Memory B cell (primary cell): ENCODE measurements around the gene AMIGO2.
"Not testable (repeated sequence)": the region's sequence is repeated elsewhere in the genome, so short reads cannot be mapped to it uniquely, and the experiment has no call there.

Source experiments
- ATAC-seq: fragments of 150-1000 bp; cut with Tn5 transposase; 2 replicates; pipeline ENCODE4 v1.10.0; 2021; ENCODE audit warnings: low read depth, mild to moderate bottlenecking, moderate library complexity
- DNase-seq, 2 donors: peaks; one replicate each; pipeline ENCODE4 v3.0.0; 2022; ENCODE audit warnings: low spot score in 2 of 2
- H3K27ac Mint-ChIP-seq: one replicate; pipeline ENCODE4 v1.8.0; 2022; ENCODE audit warnings: mild to moderate bottlenecking, moderate library complexity, mixed read lengths
- H3K27me3 Mint-ChIP-seq: one replicate; pipeline ENCODE4 v1.8.0; 2022; ENCODE audit warnings: mixed read lengths
- H3K36me3 Mint-ChIP-seq: one replicate; pipeline ENCODE4 v1.8.0; 2022; ENCODE audit warnings: mild to moderate bottlenecking, mixed read lengths
- H3K4me1 Mint-ChIP-seq: one replicate; pipeline ENCODE4 v1.8.0; 2022; ENCODE audit warnings: mixed read lengths
- H3K4me3 Mint-ChIP-seq: one replicate; pipeline ENCODE4 v1.8.0; 2022; ENCODE audit warnings: mild to moderate bottlenecking, moderate library complexity, mixed read lengths
- H3K9me3 Mint-ChIP-seq: one replicate; pipeline ENCODE4 v1.8.0; 2022; ENCODE audit warnings: mixed read lengths

The AMIGO2 gene

GRCh38 chr12:47079468-47079980, at the start of gene AMIGO2, which contains the start of gene PCED1B:
Gene AMIGO2, minus strand, starts transcription at chr12:47079959. Its CDS starts 957 bp downstream, at chr12:47079002.
Gene PCED1B, plus strand, starts transcription at chr12:47079621. Its CDS starts 155,443 bp downstream, at chr12:47235064.
- peak; percentile 32 to 34 for DNase-seq
- peak within 1 kb of the TSS; percentile 84 for H3K27ac Mint-ChIP-seq
- H3K4me3 Mint-ChIP-seq: peak within 1 kb of the TSS; percentile 92
- peaks cover 36% of the 10 kb centered on the region for H3K4me1 Mint-ChIP-seq
- peak; percentile 56 for ATAC-seq
- no peaks in the 10 kb centered on the region for H3K9me3 Mint-ChIP-seq
- no peaks in the 10 kb centered on the region for H3K27me3 Mint-ChIP-seq
- H3K36me3 Mint-ChIP-seq: peaks cover 1% of the 10 kb centered on the region

DNA sequence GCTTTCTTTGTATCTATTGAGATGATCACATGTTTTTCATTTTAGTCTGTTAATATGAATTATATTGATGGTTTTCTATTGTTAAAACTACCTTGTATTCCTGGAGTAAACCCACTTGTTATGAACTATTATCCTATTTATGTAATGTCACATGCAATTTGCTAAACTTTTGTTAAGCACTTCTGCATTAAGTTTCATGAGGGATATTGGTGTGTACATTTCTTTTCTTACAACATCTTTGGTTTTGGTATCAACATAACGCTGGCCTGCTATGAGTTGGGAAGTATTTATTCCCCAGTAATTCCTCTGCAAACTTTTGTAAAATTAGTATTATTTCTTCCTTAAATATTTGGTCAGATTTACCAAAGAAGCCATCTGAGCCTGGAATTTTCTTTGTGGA, 46.5 kb upstream of the AMIGO2 start:
- H3K27ac Mint-ChIP-seq: no peak overlapping the region
- H3K36me3 Mint-ChIP-seq: peaks cover 18% of the 10 kb centered on the region
- H3K4me3 Mint-ChIP-seq: no peak overlapping the region
- no peak for DNase-seq
- no peak for ATAC-seq
- peaks cover 15% of the 10 kb centered on the region for H3K4me1 Mint-ChIP-seq
- H3K9me3 Mint-ChIP-seq: no peaks in the 10 kb centered on the region
- no peaks in the 10 kb centered on the region for H3K27me3 Mint-ChIP-seq

- ATAC-seq (no peak), DNase-seq (no peak)
- no peaks in the 10 kb centered on the region for H3K27me3 Mint-ChIP-seq
- peaks cover 20% of the 10 kb centered on the region for H3K36me3 Mint-ChIP-seq
- H3K27ac Mint-ChIP-seq: peak overlapping the region; percentile 79
- H3K4me1 Mint-ChIP-seq: peaks cover 12% of the 10 kb centered on the region
- no peaks in the 10 kb centered on the region for H3K9me3 Mint-ChIP-seq
- H3K4me3 Mint-ChIP-seq: no peak overlapping the region
These were observed 44.7 kb upstream of the AMIGO2 start for GRCh38 chr12:47124451-47124850.

DNA sequence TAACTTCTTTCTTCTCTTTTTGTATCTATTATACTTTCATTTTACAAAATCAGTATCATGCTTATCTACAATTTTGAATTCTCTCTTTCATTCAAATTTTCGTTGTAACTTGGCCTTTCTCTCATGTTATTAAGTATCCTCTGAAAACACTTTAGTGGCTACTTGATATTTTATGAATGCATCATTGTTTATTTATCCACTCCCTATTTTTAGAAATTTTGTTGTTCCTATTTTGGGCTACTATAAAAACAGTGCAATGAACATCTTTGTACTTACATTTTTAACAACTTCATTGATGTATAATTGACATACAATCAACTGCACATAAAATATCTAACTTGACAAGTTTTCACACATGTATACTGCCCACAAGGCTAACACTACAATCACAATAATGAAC, 44.0 kb upstream of the AMIGO2 start:
- Mint-ChIP-seq H3K4me1 (peaks cover 9% of the 10 kb centered on the region), H3K27ac (peak overlapping the region; percentile 79), H3K9me3 (no peaks in the 10 kb centered on the region), H3K27me3 (no peaks in the 10 kb centered on the region), H3K4me3 (no peak overlapping the region), H3K36me3 (peaks cover 20% of the 10 kb centered on the region)
- ATAC-seq (no peak), DNase-seq (no peak)

GRCh38 chr12:47122602-47123001, 42.8 kb upstream of the AMIGO2 start:
- H3K36me3 Mint-ChIP-seq: peaks cover 22% of the 10 kb centered on the region
- H3K4me3 Mint-ChIP-seq: no peak overlapping the region
- H3K27ac Mint-ChIP-seq: peak overlapping the region; percentile 41
- DNase-seq (no peak), ATAC-seq (no peak)
- H3K4me1 Mint-ChIP-seq: peaks cover 7% of the 10 kb centered on the region
- no peaks in the 10 kb centered on the region for H3K27me3 Mint-ChIP-seq
- no peaks in the 10 kb centered on the region for H3K9me3 Mint-ChIP-seq

DNA sequence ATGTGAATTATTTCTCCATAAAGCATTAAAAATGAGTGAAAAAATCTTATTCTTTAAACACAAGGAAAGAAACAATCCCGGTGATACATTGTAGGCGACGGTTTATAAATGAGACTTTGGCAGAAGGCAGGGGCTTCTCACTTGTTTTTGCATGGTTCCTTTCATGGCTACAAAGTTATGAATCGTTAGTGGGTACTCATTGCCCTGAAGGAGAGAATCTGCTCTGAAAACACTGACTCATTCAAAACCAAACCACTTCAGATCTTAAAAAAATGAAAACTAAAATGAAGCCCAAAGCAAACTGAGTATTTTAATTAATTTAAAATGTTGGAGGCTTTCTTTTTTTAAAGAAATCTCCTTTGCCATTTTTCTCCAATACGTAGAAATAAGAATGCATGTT, 41.4 kb upstream of the AMIGO2 start:
- Mint-ChIP-seq H3K4me1 (peaks cover 7% of the 10 kb centered on the region), H3K4me3 (no peak overlapping the region), H3K36me3 (peaks cover 20% of the 10 kb centered on the region), H3K27me3 (no peaks in the 10 kb centered on the region), H3K27ac (no peak overlapping the region), H3K9me3 (no peaks in the 10 kb centered on the region)
- DNase-seq (no peak), ATAC-seq (no peak)

DNA sequence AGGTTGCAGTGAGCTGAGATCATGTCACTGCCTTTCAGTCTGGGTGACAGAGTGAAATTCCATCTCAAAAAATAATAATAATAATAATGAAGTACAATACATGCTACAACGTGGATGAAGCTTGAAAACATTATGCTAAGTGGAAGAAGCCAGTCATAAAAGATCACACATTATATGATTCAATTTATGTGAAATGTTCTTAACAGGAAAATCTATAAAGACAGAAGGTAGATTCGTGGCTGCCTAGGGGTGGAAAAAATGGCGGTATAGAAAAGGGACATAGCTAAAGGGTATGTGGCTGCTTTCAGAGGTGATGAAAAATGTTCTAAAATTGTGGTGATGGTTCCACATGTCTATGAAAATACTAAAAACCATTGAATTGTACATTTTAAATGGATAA, 41.0 kb upstream of the AMIGO2 start:
- peaks cover 20% of the 10 kb centered on the region for H3K36me3 Mint-ChIP-seq
- ATAC-seq (no peak), DNase-seq (no peak)
- H3K9me3 Mint-ChIP-seq: no peaks in the 10 kb centered on the region
- no peak overlapping the region for H3K27ac Mint-ChIP-seq
- peaks cover 7% of the 10 kb centered on the region for H3K4me1 Mint-ChIP-seq
- no peak overlapping the region for H3K4me3 Mint-ChIP-seq
- no peaks in the 10 kb centered on the region for H3K27me3 Mint-ChIP-seq

GRCh38 chr12:47117305-47117704, 37.5 kb upstream of the AMIGO2 start:
- not testable (repeated sequence) for H3K4me3 Mint-ChIP-seq, ATAC-seq, H3K27ac Mint-ChIP-seq, H3K27me3 Mint-ChIP-seq, DNase-seq, H3K4me1 Mint-ChIP-seq, H3K9me3 Mint-ChIP-seq
- H3K36me3 Mint-ChIP-seq: peaks cover 18% of the 10 kb centered on the region

GRCh38 chr12:47114481-47114892, 34.7 kb upstream of the AMIGO2 start:
- Mint-ChIP-seq H3K4me1 (peaks cover 2% of the 10 kb centered on the region), H3K9me3 (no peaks in the 10 kb centered on the region), H3K27ac (no peak overlapping the region), H3K36me3 (peaks cover 23% of the 10 kb centered on the region), H3K27me3 (no peaks in the 10 kb centered on the region), H3K4me3 (no peak overlapping the region)
- ATAC-seq (no peak), DNase-seq (no peak)

DNA sequence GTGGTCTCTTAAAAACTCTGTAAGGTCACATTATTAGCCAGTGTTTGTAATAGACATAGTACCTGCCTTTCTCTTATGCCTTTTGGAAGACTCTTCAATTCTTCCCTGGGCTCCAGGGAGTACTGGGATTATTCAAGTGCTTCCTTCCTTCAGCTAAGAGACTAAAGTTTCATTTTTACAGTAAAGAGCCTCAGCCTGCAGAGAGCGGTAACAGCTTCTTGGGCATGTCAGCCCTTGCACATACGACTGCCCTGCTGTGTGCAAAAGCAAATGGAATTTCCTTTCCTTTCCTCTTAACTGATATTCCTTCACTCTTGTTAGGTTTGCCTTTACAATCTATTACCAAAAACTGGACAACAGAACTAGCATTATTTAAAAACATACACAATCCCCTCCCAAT, 32.9 kb upstream of the AMIGO2 start:
- no peak for DNase-seq
- H3K9me3 Mint-ChIP-seq: no peaks in the 10 kb centered on the region
- H3K4me1 Mint-ChIP-seq: peaks cover 2% of the 10 kb centered on the region
- no peak for ATAC-seq
- no peak overlapping the region for H3K4me3 Mint-ChIP-seq
- H3K36me3 Mint-ChIP-seq: peaks cover 23% of the 10 kb centered on the region
- no peak overlapping the region for H3K27ac Mint-ChIP-seq
- H3K27me3 Mint-ChIP-seq: no peaks in the 10 kb centered on the region

DNA sequence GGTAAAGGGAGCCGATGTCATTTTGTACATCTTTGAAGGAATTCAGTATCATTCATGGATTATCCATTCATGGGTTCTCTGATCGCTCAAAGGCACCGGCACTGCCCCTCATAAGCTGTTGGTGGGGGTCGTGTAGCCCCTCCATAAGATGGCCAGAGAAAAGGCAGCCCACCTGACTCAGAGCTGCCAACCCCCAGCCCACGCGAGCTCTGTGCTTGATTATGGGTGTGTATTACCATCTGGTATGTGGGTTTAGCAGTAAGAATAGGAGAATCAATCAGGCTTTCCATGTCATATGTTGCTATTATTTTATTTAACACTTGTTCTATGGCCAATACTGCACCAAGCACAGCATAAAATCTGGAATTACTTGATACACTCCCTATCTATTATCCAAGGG, 32.1 kb upstream of the AMIGO2 start:
- Mint-ChIP-seq H3K4me3 (no peak overlapping the region), H3K36me3 (peaks cover 27% of the 10 kb centered on the region), H3K27ac (peak overlapping the region; percentile 7), H3K9me3 (no peaks in the 10 kb centered on the region), H3K27me3 (no peaks in the 10 kb centered on the region), H3K4me1 (peaks cover 2% of the 10 kb centered on the region)
- DNase-seq (no peak), ATAC-seq (no peak)

DNA sequence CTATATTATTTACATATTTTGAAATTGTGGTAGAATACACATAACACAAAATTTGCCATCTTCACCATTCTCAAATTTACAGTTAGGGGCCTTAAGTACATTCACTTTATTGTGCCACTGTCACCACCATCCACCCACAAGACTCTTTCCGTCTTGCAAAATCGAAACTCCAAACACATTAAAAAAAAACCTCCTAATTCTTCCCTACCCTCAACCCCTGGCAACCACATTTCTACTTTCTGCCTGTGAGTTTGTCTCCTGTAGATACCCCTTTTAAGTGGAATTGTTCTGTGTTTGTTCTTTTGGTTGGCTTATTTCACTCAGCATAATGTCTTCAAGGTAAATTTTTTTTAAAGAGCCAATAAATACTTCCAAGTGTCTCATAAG, 31.6 kb upstream of the AMIGO2 start:
- H3K36me3 Mint-ChIP-seq: peaks cover 28% of the 10 kb centered on the region
- H3K9me3 Mint-ChIP-seq: no peaks in the 10 kb centered on the region
- DNase-seq: no peak
- H3K4me3 Mint-ChIP-seq: no peak overlapping the region
- peak overlapping the region; percentile 7 for H3K27ac Mint-ChIP-seq
- H3K27me3 Mint-ChIP-seq: no peaks in the 10 kb centered on the region
- no peak for ATAC-seq
- peaks cover 2% of the 10 kb centered on the region for H3K4me1 Mint-ChIP-seq

DNA sequence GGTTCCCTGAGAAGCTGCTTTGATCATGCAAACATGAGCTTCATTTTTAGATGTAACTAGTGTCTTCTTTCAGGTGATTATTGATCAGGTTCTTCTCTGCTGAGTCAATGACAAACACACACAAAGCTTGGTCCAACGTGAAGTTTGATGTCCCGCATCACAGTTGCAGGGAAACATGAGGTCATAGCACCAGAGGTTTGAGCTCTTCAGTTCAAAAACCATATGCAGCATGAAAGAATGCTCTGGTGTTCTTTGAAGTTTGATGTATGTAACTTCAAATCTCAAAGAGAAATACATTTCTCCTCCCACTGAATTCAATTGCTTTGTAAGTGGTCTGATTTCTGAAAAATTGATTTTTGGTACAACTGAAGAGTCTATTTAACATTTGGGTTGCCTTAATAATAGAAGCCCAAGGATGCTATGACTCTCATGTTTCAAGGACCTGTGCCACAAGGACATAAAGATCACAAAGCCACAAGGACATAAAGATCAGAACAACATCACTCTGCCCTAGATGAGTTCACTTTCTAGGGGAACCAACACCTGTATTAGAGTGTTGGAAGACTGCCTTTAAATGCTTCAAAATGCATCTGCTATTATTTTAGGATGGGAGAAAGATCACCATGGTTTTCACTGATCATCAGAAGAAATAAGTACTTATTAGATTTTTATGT, 31.1 kb upstream of the AMIGO2 start:
- Mint-ChIP-seq H3K36me3 (peaks cover 28% of the 10 kb centered on the region), H3K27me3 (no peaks in the 10 kb centered on the region), H3K4me3 (no peak overlapping the region), H3K9me3 (no peaks in the 10 kb centered on the region), H3K27ac (no peak overlapping the region), H3K4me1 (peaks cover 2% of the 10 kb centered on the region)
- no peak for DNase-seq
- ATAC-seq: no peak

- Mint-ChIP-seq H3K4me1 (peaks cover under 1% of the 10 kb centered on the region), H3K27ac (no peak overlapping the region), H3K4me3 (no peak overlapping the region), H3K9me3 (no peaks in the 10 kb centered on the region), H3K36me3 (peaks cover 27% of the 10 kb centered on the region), H3K27me3 (no peaks in the 10 kb centered on the region)
- DNase-seq (no peak), ATAC-seq (no peak)
These were observed 30.3 kb upstream of the AMIGO2 start for GRCh38 chr12:47110011-47110541.

- Mint-ChIP-seq H3K27me3 (no peaks in the 10 kb centered on the region), H3K4me1 (no peaks in the 10 kb centered on the region), H3K36me3 (peaks cover 24% of the 10 kb centered on the region), H3K9me3 (no peaks in the 10 kb centered on the region), H3K4me3 (no peak overlapping the region), H3K27ac (no peak overlapping the region)
- DNase-seq: no peak
- no peak for ATAC-seq
These were observed 28.2 kb upstream of the AMIGO2 start for GRCh38 chr12:47107926-47108325.
